Measurements from ENCODE around the gene KCNQ1. TPM values are rescaled to one million over a fixed set of nuclear protein-coding genes. Genes with fewer than 3 reads are reported as not detected.

The KCNQ1 gene
- total and polyA plus RNA-seq, 9 of the 15 experiments (the other 6 are each of a cell fraction or from before 2014, with no cell fraction given), result 0.44 TPM; not detected in 8

GRCh38 chr11:2886191-2886894, 441.5 kb downstream of the KCNQ1 start (continued):
- no peak for TF ChIP-seq ARID3A (IDR thresholded peaks at IDR 0.05; ENCODE audit: borderline replicate concordance, low read depth, low read length)
- no peak for TF ChIP-seq KLF13 (tag; IDR thresholded peaks at IDR 0.05; ENCODE audit: borderline replicate concordance, low read depth)
- no peak for TF ChIP-seq ZBTB49 (CRISPR knock-in tag; IDR thresholded peaks at IDR 0.05; ENCODE audit: borderline replicate concordance)
- TF ChIP-seq PHF8 (IDR thresholded peaks at IDR 0.05; ENCODE audit: borderline replicate concordance, low read length), result no peak
- no peak for TF ChIP-seq RBM34 (IDR thresholded peaks at IDR 0.05; ENCODE audit: borderline replicate concordance, insufficient read depth, low read length)
- no peak for TF ChIP-seq NR0B1 (IDR thresholded peaks at IDR 0.05; ENCODE audit: partially characterized antibody)
- no peak for TF ChIP-seq NFE2 (IDR thresholded peaks at IDR 0.05; ENCODE audit: low read depth)
- TF ChIP-seq MAZ (CRISPR knock-in tag; conservative IDR thresholded peaks at IDR 0.05 in 1 of 2, IDR thresholded peaks at IDR 0.05 in 1 of 2), result peak in 1 of 2 experiments; percentile 19; a peak in 1 of 4 replicates
- no peak for TF ChIP-seq RCOR1 (IDR thresholded peaks at IDR 0.05; ENCODE audit: borderline replicate concordance in 1 of 2, low read depth in 2 of 2, low read length in 2 of 2)
- no peak for TF ChIP-seq MYNN (IDR thresholded peaks at IDR 0.05)
- no peak for TF ChIP-seq MYNN (CRISPR knock-in tag; IDR thresholded peaks at IDR 0.05)
- no peak for TF ChIP-seq MBD1 (CRISPR knock-in tag; IDR thresholded peaks at IDR 0.05)
- no peak for TF ChIP-seq CXXC5 (CRISPR knock-in tag; IDR thresholded peaks at IDR 0.05)
- no peak for TF ChIP-seq NKRF (IDR thresholded peaks at IDR 0.05; ENCODE audit: borderline replicate concordance)
- no peak for TF ChIP-seq MCM7 (IDR thresholded peaks at IDR 0.05)
- no peak for TF ChIP-seq MYBL2 (IDR thresholded peaks at IDR 0.05; ENCODE audit: low read depth)
- TF ChIP-seq MYBL2 (CRISPR knock-in tag; IDR thresholded peaks at IDR 0.05; ENCODE audit: borderline replicate concordance), result no peak
- no peak for TF ChIP-seq ZNF696 (CRISPR knock-in tag; conservative IDR thresholded peaks at IDR 0.05)
